GM19328 (cell line): ENCODE results near the gene CHMP1A.
"Not testable (repeated sequence)": the region's sequence is repeated elsewhere in the genome, so short reads cannot be mapped to it uniquely, and the experiment has no call there.

Source experiments
- ATAC-seq: cut with Tn5 transposase; IDR thresholded peaks from one replicate; pipeline ENCODE4 v1.9.1; 2021; ENCODE audit warnings: mild to moderate bottlenecking, moderate library complexity; ENCODE audit not compliant: unreplicated experiment

Gene CHMP1A

GRCh38 chr16:89693289-89693731, 35.8 kb upstream of the CHMP1A start:
- ATAC-seq = no peak

DNA sequence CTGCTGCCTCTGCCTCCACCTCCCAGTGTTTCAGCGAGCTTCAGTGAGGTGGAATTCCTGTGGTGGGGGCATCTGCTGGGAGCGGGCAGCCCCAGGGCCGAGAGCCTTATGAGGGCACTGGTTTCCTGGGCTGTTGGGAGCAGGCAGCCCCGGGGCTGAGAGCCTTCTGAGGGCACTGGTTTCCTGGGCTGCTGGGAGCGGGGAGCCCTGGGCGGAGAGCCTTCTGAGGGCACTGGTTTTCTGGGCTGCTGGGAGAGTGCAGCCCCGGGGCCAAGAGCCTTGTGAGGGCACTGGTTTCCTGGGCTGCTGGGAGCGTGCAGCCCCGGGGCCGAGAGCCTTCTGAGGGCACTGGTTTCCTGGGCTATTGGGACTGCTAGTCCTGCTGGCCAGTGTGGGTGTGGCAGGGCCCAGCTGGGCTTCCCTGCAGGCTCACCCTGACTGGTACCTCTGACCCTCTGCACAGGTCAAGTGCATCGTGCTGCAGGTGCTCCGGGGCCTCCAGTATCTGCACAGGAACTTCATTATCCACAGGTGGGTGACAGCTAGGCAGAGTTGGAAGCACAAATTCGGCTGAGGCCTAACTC, 34.6 kb upstream of the CHMP1A start:
- no peak for ATAC-seq

- no peak for ATAC-seq
These were observed 33.9 kb upstream of the CHMP1A start for GRCh38 chr16:89691231-89691985.

GRCh38 chr16:89690392-89690901, 32.9 kb upstream of the CHMP1A start:
- no peak for ATAC-seq

DNA sequence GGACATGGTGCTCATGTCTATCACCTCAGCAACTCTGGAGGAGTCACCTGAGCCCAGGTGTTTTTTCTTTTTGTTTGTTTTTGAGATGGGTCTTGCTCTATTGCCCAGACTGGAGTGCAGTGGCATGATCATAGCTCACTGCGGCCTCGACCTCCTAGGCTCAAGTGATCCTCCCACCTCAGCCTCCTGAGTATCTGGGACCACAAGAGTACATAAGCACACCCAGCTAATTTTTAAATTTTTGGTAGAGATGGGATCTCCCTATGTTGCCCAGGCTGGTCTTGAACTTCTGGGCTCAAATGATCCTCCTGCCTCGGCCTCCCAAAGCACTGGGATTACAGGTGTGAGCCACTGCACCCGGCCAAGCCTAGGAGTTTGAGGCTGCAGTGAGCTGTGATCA, 32.1 kb upstream of the CHMP1A start:
- not testable (repeated sequence) for ATAC-seq

DNA sequence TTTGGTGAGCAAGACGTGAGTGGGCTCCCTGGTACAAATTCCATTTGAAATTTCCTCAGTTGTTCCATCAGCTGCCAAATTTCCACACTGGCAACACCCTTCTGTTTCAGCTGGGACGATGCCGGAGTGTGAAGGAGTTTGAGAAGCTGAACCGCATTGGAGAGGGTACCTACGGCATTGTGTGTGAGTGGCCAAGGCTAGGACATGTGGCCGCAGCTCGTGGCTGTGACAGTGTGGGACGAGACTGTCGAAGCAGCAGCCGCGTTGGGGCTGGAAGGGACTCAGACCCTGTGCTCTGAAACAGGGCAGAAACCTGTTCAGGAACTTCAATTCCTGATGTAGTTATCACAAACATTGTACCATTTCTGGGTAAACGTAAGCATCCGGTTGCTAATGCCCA, 31.6 kb upstream of the CHMP1A start:
- ATAC-seq = no peak

DNA sequence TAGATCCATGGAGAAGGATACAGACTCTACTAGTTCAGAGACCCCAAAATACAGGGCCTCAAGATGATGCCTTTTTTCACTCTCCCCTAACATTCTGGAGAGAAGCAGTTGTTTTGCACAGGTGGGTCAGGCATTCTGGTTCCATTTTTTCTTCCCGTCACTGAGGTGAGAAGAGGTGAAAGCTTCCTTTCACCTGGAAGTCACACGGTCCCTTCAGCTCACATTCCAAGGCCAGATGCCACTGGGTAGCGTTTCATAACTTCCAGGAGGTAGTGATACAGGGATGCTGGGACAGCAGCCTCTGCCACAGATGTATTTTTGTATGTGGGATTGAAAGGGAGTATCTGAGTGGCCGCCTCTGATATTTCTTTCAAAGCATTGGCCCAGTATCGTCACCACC, 30.9 kb upstream of the CHMP1A start:
- ATAC-seq = no peak

DNA sequence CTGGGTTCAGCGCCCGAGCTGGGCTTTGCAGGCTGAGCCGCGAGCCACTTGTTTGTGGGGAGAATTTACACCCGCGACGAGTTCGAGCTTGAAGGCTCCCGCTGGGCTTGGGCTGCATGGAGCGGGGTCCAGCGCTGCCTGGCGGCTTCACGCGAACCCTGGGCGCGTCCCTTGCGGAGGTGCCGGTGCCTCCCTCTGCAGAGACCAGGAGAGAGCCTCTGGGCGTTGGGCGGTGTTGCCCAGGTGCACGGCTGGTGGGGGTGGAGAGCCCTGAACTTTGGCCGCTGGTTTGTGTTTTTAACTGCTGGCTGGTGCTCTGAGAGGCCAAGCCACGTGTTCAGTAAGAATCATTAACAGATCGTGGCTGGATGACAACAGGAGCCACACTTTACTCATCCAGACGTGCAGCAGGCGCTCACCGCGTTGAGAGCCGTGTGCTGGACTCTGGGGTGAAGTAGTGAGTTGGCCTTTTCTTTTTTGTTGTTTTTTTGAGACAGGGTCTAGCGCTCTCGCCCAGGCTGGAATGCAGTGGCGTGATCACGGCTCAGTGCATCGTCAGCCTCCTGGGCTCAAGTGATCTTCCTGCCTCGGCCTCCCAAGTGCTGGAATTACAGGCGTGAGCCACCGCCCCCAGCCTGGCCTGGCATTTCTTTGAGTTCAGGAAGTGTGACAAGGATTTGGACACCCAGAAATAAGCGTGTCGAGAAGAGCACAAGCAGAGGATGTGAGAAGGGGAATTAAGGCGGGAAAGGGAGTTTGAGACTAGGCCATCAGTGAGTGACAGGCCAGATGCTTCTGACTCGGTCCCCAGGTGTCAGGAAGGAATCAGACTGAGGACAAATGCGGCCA, 29.8 kb upstream of the CHMP1A start:
- ATAC-seq = peak; percentile 24

GRCh38 chr16:89686520-89687091, 29.1 kb upstream of the CHMP1A start, which contains the start of gene CDK10:
CDK10 (plus strand) TSS chr16:89686689; CDS start chr16:89686711, 22 bp downstream.
- ATAC-seq = peak; percentile 82

DNA sequence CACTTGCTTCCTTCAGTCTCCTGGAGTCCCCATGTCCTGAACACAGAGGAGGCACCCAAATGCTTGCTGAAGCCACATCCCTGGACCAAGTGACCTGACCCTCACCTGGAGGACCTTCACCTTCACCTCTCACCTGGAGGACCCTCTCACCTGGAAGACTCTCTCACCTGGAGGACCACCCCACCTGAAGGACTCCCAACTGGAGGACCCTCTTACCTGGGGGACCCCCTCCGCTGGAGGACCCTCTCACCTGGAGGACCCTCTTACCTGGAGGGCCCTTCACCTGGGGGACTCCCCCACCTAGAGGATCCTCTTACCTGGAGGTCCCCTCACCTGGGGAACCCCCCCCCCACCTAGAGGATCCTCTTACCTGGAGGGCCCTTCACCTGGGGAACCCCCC, 28.4 kb upstream of the CHMP1A start:
- no peak for ATAC-seq

DNA sequence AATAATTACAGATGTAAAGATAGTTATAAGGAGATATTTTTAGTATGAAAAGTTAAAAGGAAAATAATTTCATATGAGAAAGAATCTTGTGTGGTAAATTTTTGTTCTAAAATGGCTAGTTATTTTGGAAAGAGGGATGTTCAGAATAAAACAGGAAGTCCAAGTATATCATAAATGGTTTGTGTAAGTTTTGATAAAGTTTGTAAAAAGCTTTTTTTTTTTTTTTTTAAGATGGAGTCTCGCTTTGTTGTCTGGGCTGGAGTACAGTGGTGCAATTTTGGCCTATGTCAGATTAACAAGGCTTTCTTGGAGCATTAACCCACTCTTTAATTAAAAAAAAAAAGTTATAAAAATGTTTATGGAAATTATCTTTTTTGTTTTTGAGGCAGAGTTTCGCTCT, 20.8 kb upstream of the CHMP1A start:
- ATAC-seq = no peak

GRCh38 chr16:89672177-89672941, 14.9 kb upstream of the CHMP1A start:
- no peak for ATAC-seq

GRCh38 chr16:89671565-89671964, 14.1 kb upstream of the CHMP1A start:
- ATAC-seq = not testable (repeated sequence)

DNA sequence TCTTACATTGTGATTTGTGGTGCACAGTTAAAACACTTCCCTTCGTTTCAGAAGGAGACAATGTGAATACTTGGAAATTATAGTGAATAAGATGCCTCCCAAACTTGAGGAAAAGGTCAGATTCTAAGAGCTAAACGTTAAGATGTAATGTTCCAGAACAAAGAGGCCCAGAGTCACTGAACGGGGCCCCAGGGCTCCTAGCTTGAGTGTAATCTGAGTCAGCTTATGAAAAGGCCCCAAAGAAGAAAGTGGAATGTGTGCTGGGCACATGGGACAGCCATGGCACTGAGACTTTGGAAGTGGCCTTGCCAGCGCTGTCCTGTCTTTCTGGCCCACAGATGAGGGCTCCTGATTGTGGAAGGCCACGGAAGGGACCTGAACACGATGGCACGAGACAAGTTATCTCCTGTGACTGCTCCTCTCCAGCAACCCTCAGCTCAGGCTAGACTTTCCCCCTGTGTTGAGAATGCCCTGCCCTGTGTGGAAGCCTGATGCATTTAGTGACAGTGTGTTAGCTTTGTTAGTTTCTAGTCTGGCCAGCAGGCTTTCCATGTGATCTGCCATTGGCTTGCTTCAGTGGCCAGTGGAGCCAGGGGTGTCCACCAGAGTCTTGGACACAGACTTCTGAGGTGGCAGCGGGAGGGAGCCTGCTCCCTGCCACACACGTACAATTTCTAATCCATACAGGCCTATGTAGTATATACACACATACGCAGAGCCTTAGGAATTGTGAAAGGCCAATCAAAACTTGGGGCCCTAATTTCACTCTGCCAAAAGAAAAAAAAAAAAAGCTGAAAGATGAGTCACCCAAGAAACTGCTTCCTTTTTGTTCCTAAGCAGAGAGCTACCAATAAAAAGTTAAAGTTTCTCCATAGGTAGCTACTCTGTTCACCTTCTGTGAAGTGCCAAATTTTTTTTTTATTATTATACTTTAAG, 13.3 kb upstream of the CHMP1A start:
- ATAC-seq = no peak

- no peak for ATAC-seq
These were observed 12.2 kb upstream of the CHMP1A start for GRCh38 chr16:89669755-89670154.

GRCh38 chr16:89668790-89669158, 11.3 kb upstream of the CHMP1A start:
- no peak for ATAC-seq

DNA sequence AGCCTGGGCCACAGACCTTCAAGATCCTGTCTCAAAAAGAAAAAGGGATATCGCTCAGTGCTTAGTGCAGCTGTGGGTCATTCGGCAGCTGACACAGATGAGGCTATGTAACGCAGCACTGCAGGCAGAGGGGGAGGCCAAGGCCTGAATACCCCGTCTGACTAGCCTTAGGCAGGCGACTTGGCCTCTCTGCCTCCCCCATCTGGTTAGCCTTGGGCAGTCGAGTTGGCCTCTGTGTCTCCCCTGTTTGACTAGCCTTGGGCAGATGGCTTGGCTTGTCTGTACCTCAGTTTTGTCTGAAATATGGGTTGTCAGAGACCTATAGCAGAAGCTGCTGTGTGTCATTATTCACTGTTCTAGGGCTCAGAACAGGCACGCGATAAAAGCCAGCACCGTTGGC, 10.1 kb upstream of the CHMP1A start:
- ATAC-seq = no peak

- not testable (repeated sequence) for ATAC-seq
These were observed 9.5 kb upstream of the CHMP1A start for GRCh38 chr16:89667000-89667399.

DNA sequence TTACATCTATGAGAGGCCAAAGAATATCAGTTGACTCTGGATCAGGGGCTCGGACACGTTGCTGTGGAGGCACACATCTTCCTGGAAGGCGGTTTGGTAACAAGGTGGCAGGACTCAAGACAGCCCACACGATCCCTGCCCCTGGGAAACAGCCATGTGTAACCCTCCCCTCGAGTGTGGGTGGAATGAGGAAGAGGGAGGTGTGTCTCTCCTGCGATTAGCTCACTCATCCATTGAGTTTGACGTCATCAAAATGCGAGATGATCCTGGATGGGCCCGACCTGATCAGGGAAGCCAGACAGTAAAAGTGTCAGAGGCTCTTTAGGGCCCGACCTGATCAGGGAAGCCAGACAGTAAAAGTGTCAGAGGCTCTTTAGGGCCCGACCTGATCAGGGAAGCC, 6.7 kb upstream of the CHMP1A start:
- not testable (repeated sequence) for ATAC-seq
